Myocyte (in vitro differentiated cells): Measurements from ENCODE around the gene ETHE1. TPM values are rescaled to one million over a fixed set of nuclear protein-coding genes. Genes with fewer than 3 reads are reported as not detected.

Experiments
- DNase-seq: peaks from one replicate; pipeline ENCODE4 v3.0.0-alpha.2; 2012; ENCODE audit warnings: low read depth
- polyA plus RNA-seq: library from polyadenylated mRNA; unstranded; fragments of >200 nt; gene quantifications from one replicate; pipeline ENCODE4 v1.2.1, GENCODE V29; 2012; ENCODE audit warnings: missing spikeins
- total RNA-seq: library from RNA; depleted of rRNA; stranded (reverse); fragments of >200 nt; gene quantifications from 2 replicates; pipeline ENCODE4 v1.2.3, GENCODE V29; 2014

The ETHE1 gene, protein sequence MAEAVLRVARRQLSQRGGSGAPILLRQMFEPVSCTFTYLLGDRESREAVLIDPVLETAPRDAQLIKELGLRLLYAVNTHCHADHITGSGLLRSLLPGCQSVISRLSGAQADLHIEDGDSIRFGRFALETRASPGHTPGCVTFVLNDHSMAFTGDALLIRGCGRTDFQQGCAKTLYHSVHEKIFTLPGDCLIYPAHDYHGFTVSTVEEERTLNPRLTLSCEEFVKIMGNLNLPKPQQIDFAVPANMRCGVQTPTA
- total RNA-seq: 17.6 and 19.8 TPM in 2 replicates
- 42.6 TPM for polyA plus RNA-seq

- DNase-seq: peak; percentile 78
Measured at GRCh38 chr19:43526884-43527859, at the start of gene ETHE1. Gene ETHE1, minus strand, starts transcription at chr19:43527201. Its CDS starts 24 bp downstream, at chr19:43527177.

DNA sequence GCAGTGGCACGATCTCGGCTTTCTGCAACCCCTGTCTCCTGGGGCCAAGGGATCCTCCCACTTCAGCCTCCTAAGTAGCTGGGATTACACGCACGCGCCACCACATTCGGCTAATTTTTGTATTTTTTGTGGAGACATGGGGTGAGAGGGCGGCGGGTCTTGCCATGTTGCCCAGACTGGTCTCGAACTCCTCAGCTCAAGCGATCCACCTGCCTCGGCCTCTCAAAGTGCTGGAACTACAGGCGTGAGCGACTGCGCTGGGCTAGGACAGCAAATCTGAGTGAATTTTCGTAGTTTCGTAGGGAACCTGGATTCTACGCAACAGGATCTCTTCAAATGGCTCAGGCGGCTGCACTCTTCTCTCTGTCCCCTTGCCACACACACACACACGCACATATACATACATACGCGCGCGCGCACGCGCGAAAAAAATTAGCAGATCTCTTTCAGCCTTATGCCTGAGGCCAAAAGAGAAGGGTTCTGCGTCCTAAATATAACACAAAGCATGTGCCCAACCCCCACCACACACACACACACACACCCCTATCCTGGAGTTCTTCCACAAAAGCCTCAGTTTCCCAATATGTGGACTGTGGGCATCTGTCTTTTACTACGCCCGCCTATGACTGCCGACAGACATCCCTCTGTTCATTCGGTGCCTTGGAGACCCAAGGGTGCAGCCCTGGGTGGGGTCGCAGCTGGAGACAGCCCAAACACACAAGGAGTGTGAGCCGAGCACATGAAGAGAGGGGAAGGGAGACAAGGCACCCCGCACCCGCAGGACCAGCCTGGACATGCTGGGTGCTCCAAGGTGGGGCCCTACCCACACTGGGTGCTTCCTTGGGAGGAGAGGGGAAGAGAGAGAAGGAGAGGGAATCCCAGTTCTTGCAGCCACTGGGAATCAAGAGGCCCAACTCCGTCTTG is 49.2 kb upstream of the ETHE1 start:
- DNase-seq: no peak

DNA sequence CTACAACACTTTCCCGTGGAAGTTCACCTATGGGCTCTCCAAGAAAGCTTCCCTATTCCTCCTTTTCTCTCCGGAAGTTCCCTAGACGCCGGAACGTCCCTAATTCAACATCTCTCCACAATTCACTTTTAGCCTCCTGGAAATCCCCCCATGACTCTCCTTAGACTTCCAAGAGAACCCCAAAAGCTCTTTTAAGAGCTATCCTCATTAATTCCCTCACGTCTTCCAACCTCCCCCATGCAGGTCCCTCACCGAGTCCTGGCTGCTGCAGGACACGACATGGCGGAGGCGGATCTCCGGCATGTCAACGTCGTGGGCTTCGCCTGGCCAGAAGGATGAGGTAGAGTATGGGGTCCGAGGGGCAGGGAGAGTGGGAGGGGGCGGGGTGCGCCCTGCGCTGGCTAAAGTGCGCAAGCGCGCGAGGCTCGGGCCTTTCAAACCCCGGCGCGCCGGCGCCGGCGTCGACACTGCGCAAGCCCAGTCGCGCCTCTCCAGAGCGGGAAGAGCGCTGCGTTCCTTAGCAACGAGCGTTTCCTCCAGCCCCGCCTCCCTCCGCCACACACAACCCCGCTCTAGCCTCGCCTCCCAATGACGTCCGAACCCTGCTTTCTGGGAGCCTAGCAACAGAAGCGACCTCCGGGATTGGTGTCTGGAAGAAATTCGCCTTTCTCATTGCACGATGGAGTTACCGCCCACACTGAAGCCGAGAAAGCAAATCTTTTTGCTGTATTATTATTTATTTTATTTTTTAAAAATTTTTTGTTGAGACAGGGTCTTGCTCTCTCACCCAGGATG is 48.4 kb upstream of the ETHE1 start, which contains the start of the genes PINLYP and XRCC1:
Gene PINLYP (plus strand): TSS at position 646 of the 795 bp plus-strand sequence. CDS start 1,391 bp downstream, outside the sequence.
Gene XRCC1 (minus strand): TSS at position 372 of the 795 bp plus-strand sequence. CDS start 69 bp downstream, at position 303.
- DNase-seq: peak; percentile 99

- peak; percentile 37 for DNase-seq
Measured at GRCh38 chr19:43574424-43575155, 47.6 kb upstream of the ETHE1 start.

- DNase-seq: no peak
Measured at GRCh38 chr19:43572171-43572588, 45.2 kb upstream of the ETHE1 start.

- peak; percentile 32 for DNase-seq
Measured at GRCh38 chr19:43570174-43570791, 43.3 kb upstream of the ETHE1 start.

DNA sequence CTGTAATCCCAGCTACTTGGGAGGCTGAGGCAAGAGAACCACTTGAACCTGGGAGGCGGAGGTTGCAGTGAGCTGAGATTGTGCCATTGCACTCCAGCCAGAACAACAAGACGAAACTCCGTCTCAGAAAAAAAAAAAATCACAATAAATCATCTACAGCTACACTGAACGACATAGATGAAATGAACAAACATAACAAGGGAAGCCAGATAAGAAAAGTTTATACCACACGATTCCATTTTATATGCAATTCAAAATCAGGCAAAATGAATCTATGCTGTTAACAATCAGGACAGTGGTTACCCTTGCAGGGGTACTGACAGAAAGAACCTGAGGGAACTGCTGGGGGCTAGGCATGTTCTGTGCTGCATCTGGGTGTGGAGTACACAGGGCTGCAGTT is 42.7 kb upstream of the ETHE1 start:
- DNase-seq: no peak

- no peak for DNase-seq
Measured at GRCh38 chr19:43564800-43565199, 37.8 kb upstream of the ETHE1 start.

DNA sequence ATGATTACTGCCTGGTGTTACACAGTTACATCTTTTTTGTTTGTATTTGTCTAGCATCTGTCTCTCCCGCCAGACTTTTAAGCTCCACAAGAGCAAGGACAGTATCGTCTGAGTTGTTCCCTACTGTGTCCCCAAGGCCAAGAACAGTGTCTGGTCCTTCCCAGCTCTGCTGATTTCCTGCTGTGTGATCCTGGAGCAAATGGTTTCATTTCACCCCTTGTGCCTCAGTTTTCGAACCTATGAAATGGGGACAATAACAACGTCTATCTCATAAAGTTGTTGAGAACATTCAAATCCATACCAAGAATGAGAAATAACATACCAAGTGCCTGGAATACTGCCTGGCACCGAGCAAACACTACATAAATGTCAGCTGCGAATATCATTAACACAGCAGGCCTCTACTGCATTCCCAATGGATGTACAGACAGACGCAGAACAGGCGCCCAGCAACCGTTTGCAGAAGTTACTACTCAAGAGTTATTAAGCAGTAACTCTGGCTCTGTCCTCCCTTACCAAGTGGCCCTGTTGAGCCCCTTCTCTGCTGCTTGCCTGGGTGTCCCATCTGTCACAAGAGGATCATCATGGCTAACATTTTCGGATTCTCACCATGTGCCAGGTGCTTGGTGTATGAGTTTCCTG is 36.9 kb upstream of the ETHE1 start:
- DNase-seq: no peak

- peak; percentile 98 for DNase-seq
Measured at GRCh38 chr19:43562698-43563241, 35.8 kb upstream of the ETHE1 start.

DNA sequence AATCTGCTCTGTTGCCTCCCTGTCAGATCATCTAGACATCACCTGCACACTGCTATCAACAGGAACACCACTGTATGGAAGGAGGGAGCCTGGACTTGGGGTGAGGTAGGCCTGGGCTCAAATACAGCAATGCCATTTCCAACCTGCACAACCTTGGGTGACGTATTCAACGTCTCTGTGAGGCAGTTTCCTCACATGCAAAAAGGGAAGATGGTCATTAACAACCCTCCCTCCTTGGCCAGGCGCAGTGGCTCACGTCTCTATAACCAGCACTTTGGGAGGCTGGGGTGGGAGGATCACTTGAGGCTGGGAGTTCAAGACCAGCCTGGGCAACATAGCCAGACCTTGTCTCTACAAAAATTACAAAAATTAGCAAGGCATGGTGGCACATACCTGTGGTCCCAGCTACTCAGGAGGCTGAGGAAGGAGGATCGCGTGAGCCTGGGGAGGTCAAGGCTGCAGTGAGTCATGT is 35.3 kb upstream of the ETHE1 start:
- DNase-seq: no peak

- no peak for DNase-seq
Measured at GRCh38 chr19:43561139-43561970, 34.4 kb upstream of the ETHE1 start.

GRCh38 chr19:43560687-43561086 is 33.7 kb upstream of the ETHE1 start:
- DNase-seq: no peak

GRCh38 chr19:43555185-43555770 is 28.3 kb upstream of the ETHE1 start:
- peak; percentile 76 for DNase-seq

- DNase-seq: no peak
Measured at GRCh38 chr19:43554317-43554895, 27.4 kb upstream of the ETHE1 start.

GRCh38 chr19:43553656-43554055 is 26.7 kb upstream of the ETHE1 start:
- DNase-seq: no peak
